Stimulated activated effector memory CD8-positive, alpha-beta T cell treated with anti-CD3 and anti-CD28 coated beads, Interleukin-12 subunit alpha, Interleukin-12 subunit beta, amount 100 ng/mL, for 72 hours (primary cell): ENCODE measurements around the gene INAFM2.
A peak's percentile ranks its signal among the peaks of the same experiment; 100 is the strongest.

Experiments used
- ATAC-seq: fragments of 150-1000 bp; cut with Tn5 transposase; 2 replicates; pipeline ENCODE4 v1.10.0; 2021
- DNase-seq, 2 donors: peaks; one replicate each; pipeline ENCODE4 v3.0.0; 2021 to 2022; ENCODE audit warnings: low spot score in 2 of 2
- H3K27ac Mint-ChIP-seq: one replicate; pipeline ENCODE4 v1.8.0; 2022; ENCODE audit warnings: mild to moderate bottlenecking, mixed read lengths
- H3K36me3 Mint-ChIP-seq: one replicate; pipeline ENCODE4 v1.8.0; 2022; ENCODE audit warnings: mild to moderate bottlenecking, mixed read lengths
- H3K4me1 Mint-ChIP-seq: one replicate; pipeline ENCODE4 v1.8.0; 2022; ENCODE audit warnings: mixed read lengths
- H3K4me3 Mint-ChIP-seq: one replicate; pipeline ENCODE4 v1.8.0; 2022; ENCODE audit warnings: mild to moderate bottlenecking, mixed read lengths
- H3K9me3 Mint-ChIP-seq: one replicate; pipeline ENCODE4 v1.8.0; 2022; ENCODE audit warnings: mixed read lengths

Gene INAFM2

DNA sequence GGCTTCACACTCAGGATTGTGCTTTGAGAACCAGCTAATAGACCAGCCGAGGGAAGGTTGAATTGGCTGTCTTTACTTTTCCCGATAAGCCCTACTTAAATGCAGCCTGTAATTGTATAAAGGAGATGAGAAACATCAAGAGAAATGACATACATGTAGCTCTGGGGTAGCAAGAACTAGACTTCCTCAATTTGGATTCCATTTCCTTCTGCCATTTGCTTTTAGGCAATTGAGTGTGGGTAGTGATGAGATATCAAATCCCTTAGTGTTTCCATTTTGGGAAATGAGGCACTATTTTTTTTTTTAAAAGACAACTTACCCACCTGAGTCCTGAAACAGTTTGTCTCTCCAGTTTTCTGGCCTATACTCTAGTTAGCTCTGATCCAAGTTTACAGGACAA lies 2.2 kb downstream of the INAFM2 start:
- no peak overlapping the region for H3K27ac Mint-ChIP-seq

DNA sequence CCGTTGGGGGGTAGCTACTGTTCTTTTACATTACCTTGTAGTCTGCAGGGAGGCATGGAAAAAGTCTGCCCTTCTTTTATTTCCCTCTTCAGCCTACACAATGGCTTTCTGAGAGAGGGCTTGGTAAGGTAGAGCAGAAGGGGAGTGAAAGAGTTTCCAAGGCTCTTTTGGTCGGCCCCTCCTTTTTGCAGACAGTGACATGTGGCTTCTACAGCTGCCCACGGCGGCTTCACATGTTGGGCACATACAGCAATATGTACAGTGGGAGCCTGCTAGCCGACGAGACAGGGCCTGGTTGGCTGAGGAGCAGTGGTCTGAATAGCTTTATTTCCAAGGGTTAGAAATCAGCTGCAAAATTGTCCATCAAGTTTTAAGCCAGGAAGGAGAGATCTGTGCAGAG lies 4.0 kb downstream of the INAFM2 start:
- H3K4me3 Mint-ChIP-seq = no peak overlapping the region
- H3K4me1 Mint-ChIP-seq = peaks cover 31% of the 10 kb centered on the region
- no peak for DNase-seq
- H3K36me3 Mint-ChIP-seq = no peaks in the 10 kb centered on the region
- H3K9me3 Mint-ChIP-seq = no peaks in the 10 kb centered on the region
- no peak for ATAC-seq
- no peak overlapping the region for H3K27ac Mint-ChIP-seq

More for the DNA sequence above, 2.2 kb downstream of the INAFM2 start:
- Mint-ChIP-seq H3K36me3 (peaks cover 5% of the 10 kb centered on the region), H3K4me3 (no peak overlapping the region), H3K9me3 (no peaks in the 10 kb centered on the region), H3K4me1 (peaks cover 46% of the 10 kb centered on the region)
- ATAC-seq (no peak), DNase-seq (no peak)

GRCh38 chr15:40328176-40328575 lies 4.7 kb downstream of the INAFM2 start:
- Mint-ChIP-seq H3K9me3 (no peaks in the 10 kb centered on the region), H3K4me3 (no peak overlapping the region), H3K27ac (no peak overlapping the region), H3K4me1 (peaks cover 27% of the 10 kb centered on the region), H3K36me3 (no peaks in the 10 kb centered on the region)
- DNase-seq = no peak
- no peak for ATAC-seq

- peaks cover 28% of the 10 kb centered on the region for H3K4me1 Mint-ChIP-seq
- ATAC-seq = no peak
- no peak for DNase-seq
- no peak overlapping the region for H3K27ac Mint-ChIP-seq
- H3K4me3 Mint-ChIP-seq = no peak overlapping the region
- no peaks in the 10 kb centered on the region for H3K36me3 Mint-ChIP-seq
- H3K9me3 Mint-ChIP-seq = no peaks in the 10 kb centered on the region
These were observed 5.3 kb downstream of the INAFM2 start for GRCh38 chr15:40328751-40329150.

GRCh38 chr15:40329804-40330203 lies 6.3 kb downstream of the INAFM2 start:
- Mint-ChIP-seq H3K36me3 (no peaks in the 10 kb centered on the region), H3K4me1 (peaks cover 33% of the 10 kb centered on the region), H3K27ac (no peak overlapping the region), H3K4me3 (no peak overlapping the region), H3K9me3 (no peaks in the 10 kb centered on the region)
- DNase-seq (no peak), ATAC-seq (no peak)

- DNase-seq (no peak), ATAC-seq (no peak)
- Mint-ChIP-seq H3K4me1 (peaks cover 27% of the 10 kb centered on the region), H3K36me3 (no peaks in the 10 kb centered on the region), H3K9me3 (no peaks in the 10 kb centered on the region), H3K4me3 (no peak overlapping the region), H3K27ac (no peak overlapping the region)
These were observed 6.9 kb downstream of the INAFM2 start for GRCh38 chr15:40330368-40330836.

GRCh38 chr15:40331026-40331425 lies 7.5 kb downstream of the INAFM2 start:
- ATAC-seq = no peak
- no peak overlapping the region for H3K27ac Mint-ChIP-seq
- H3K4me1 Mint-ChIP-seq = peaks cover 23% of the 10 kb centered on the region
- no peak for DNase-seq
- H3K4me3 Mint-ChIP-seq = no peak overlapping the region
- no peaks in the 10 kb centered on the region for H3K9me3 Mint-ChIP-seq
- no peaks in the 10 kb centered on the region for H3K36me3 Mint-ChIP-seq

- no peak overlapping the region for H3K4me3 Mint-ChIP-seq
- peaks cover 23% of the 10 kb centered on the region for H3K4me1 Mint-ChIP-seq
- ATAC-seq (no peak), DNase-seq (no peak)
- H3K27ac Mint-ChIP-seq = no peak overlapping the region
- H3K36me3 Mint-ChIP-seq = no peaks in the 10 kb centered on the region
- H3K9me3 Mint-ChIP-seq = no peaks in the 10 kb centered on the region
These were observed 8.1 kb downstream of the INAFM2 start for GRCh38 chr15:40331637-40332036.

DNA sequence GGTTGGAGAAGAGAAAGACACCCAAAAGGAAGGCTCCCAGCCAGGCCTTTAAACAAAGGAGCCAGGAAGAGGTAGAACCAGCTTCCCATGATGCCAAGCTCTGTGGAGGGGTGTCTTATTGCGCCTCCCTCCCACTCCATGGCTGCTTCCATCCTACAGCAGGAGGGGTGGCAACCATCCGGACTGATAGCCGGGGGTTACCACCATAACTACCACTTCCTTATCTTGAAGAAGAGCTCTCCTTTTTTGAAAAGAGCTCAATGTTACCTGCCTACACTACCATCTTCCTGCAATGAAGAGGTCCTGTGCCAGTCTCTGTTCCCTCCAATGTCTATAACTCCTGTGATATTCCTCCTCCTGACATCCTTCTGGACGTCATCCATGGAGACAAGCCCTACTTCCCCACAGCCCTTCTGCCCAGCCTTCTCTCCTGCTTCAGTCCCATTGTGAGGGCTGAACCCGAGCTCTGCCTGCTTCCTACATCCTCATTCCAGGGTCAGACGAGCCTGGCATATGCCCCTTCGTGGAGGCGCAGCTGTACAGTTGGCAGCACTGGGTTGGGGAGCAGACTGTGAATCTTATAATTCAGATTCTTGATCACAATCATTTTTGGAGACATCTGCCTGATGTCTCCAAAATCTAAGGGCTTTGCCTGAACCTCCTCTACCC lies 8.8 kb downstream of the INAFM2 start:
- no peak for DNase-seq
- H3K9me3 Mint-ChIP-seq = no peaks in the 10 kb centered on the region
- H3K4me3 Mint-ChIP-seq = no peak overlapping the region
- H3K36me3 Mint-ChIP-seq = no peaks in the 10 kb centered on the region
- peaks cover 22% of the 10 kb centered on the region for H3K4me1 Mint-ChIP-seq
- ATAC-seq = no peak
- H3K27ac Mint-ChIP-seq = peak overlapping the region; percentile 7

- H3K36me3 Mint-ChIP-seq = no peaks in the 10 kb centered on the region
- no peak for DNase-seq
- no peak for ATAC-seq
- H3K4me3 Mint-ChIP-seq = no peak overlapping the region
- peaks cover 22% of the 10 kb centered on the region for H3K4me1 Mint-ChIP-seq
- H3K27ac Mint-ChIP-seq = no peak overlapping the region
- H3K9me3 Mint-ChIP-seq = no peaks in the 10 kb centered on the region
These were observed 10.5 kb downstream of the INAFM2 start for GRCh38 chr15:40333922-40334492.

DNA sequence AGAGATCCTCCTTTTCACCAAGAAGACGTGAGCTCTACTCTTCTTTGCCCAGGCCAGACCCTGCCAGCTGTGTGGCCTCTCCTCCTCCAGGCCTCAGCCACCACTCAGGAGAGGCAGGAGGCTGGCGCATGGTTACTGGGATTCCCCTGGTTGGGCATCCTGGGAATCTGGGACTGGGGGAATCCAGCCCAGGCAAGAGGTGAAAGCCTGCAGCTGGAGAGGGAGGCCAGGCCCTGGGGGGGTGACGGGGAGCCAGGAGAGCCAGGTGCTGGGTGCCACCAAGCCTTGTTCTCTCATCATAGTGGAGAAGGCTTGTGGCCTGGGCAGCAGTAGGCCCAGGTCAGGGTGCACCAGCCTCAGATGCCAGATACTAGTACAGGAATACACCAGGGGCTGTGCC lies 11.0 kb downstream of the INAFM2 start:
- no peak overlapping the region for H3K4me3 Mint-ChIP-seq
- H3K27ac Mint-ChIP-seq = no peak overlapping the region
- no peaks in the 10 kb centered on the region for H3K36me3 Mint-ChIP-seq
- ATAC-seq (no peak), DNase-seq (no peak)
- peaks cover 20% of the 10 kb centered on the region for H3K4me1 Mint-ChIP-seq
- no peaks in the 10 kb centered on the region for H3K9me3 Mint-ChIP-seq

DNA sequence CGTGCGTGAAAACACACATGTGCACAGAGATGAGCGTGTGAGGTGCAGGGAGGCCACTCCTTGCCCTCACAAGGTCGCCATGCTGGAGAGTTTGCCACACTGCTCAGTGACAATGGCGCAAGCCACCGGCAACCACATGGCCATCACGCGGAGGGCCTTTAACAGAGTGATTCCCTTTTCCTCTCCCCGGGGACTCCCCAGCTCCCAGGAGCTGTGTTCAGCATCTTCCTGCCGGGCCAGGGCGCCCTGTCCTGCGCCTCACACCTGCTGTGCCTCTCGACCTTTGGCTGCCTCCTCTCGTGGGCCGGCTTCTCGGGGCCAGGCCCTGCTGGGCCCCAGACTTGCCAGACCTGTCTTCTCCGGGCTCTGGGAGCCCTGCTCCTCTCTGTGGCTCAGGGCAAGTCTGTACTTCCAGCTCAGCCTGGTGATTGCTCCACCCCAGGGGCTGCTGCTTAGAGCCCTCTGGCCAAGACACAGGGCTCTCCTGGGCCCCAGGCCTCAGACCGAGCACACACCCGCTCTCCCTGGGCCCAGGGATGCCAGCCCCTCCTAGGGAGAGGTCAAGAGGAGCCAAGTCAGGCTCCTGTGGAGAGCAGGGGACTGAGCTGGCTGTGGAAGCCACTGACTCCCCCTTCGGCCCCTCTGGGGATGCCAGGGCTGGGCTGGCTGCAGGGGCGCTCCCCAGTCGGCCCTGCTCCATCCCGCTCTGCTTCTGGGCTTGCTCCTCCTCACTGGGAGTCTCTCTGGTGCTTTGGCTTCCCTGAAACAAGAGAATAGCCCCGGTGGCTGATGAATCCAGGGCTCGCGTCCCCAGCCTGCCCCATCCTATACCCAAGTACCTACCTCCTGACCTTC lies 11.7 kb downstream of the INAFM2 start:
- no peaks in the 10 kb centered on the region for H3K9me3 Mint-ChIP-seq
- DNase-seq (no peak), ATAC-seq (no peak)
- H3K4me3 Mint-ChIP-seq = no peak overlapping the region
- peaks cover 20% of the 10 kb centered on the region for H3K4me1 Mint-ChIP-seq
- no peaks in the 10 kb centered on the region for H3K36me3 Mint-ChIP-seq
- H3K27ac Mint-ChIP-seq = no peak overlapping the region

DNA sequence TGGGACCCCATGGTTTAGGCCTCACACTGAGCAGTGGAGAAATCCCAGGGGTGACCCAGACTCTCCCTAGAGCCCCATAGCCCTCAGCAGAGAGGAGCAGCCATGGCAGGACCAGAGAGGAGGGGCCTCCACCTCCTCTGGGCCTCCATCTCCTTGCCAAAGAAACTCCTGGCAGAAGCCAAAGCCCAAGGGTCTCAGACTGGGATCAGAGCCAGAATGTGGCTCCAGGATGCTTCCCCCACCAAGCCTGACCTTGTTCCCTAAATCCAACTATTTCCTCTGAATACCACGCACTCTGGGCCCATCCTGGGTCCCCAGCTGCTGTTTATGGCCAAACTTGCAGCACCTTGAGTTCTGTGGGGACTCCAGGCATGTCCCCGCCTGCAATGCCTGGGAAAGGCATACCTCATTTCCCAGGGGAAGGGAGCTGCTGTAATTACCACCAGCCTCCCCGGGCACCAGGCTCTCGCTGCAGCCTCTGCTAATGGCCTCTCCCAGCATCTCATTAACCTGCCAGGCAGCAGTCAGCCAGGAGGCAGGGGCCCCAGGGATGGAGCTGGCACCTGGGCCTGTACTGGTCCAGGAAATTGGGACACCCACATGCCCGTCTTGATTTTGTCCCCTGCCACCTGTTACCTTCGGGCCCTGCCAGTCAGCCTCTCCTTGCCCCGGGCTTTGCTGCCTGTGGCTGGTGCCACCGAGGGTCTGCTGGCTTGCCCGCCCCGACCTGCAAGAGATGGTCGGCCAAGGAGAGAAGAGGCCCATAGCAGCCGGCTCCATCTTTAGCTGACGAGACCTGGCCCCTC lies 12.6 kb downstream of the INAFM2 start:
- ATAC-seq (no peak), DNase-seq (no peak)
- Mint-ChIP-seq H3K4me1 (peaks cover 20% of the 10 kb centered on the region), H3K4me3 (no peak overlapping the region), H3K36me3 (no peaks in the 10 kb centered on the region), H3K27ac (no peak overlapping the region), H3K9me3 (no peaks in the 10 kb centered on the region)

- Mint-ChIP-seq H3K4me1 (peaks cover 20% of the 10 kb centered on the region), H3K36me3 (no peaks in the 10 kb centered on the region), H3K4me3 (no peak overlapping the region), H3K27ac (no peak overlapping the region), H3K9me3 (no peaks in the 10 kb centered on the region)
- no peak for ATAC-seq
- no peak for DNase-seq
These were observed 13.2 kb downstream of the INAFM2 start for GRCh38 chr15:40336744-40337122.

DNA sequence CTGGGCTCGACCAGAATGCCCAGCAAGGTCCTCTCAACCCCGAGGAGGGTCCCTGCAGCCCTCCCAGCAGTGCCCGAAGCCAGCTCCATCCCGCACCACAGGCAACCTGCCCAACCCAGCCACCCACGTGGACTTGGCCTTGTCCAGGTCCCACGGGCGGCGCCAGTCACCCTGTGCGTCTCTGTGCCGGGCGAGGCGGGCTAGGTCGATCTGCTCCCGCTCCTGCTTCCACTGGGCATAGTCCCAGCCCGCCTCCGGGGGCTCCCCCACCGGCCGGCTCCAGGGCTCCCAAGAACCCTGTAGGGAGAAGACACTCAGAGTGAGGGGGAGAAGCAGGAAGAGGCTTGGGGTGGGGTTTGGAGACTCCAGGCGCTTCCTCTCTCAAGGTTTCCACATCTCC lies 14.1 kb downstream of the INAFM2 start:
- no peak overlapping the region for H3K4me3 Mint-ChIP-seq
- DNase-seq = no peak
- H3K9me3 Mint-ChIP-seq = no peaks in the 10 kb centered on the region
- H3K4me1 Mint-ChIP-seq = peaks cover 20% of the 10 kb centered on the region
- H3K36me3 Mint-ChIP-seq = no peaks in the 10 kb centered on the region
- no peak for ATAC-seq
- no peak overlapping the region for H3K27ac Mint-ChIP-seq
